GM12878 (cell line): ENCODE measurements around the gene PLEKHF1. TPM values are rescaled to one million over a fixed set of nuclear protein-coding genes. Genes with fewer than 3 reads are reported as not detected.

Experiments
- BHLHE40 ChIP-seq, 2 experiments: fragments of 450-650 bp in 1 of 2; IDR thresholded peaks; 2 replicates each; pipeline ENCODE4 v1.6.1; 2011 to 2017; ENCODE audit warnings: low read depth in 2 of 2, borderline replicate concordance in 1 of 2, improper control_type of control experiment in 1 of 2, low read length in 1 of 2, mild to moderate bottlenecking in 1 of 2
- CBFB ChIP-seq: IDR thresholded peaks from 2 replicates; pipeline ENCODE4 v1.6.1; 2016; ENCODE audit warnings: antibody characterized with exemption, low read depth
- EED ChIP-seq: sonication (generic); IDR thresholded peaks from 2 replicates; pipeline ENCODE4 v1.6.1; 2016; ENCODE audit warnings: antibody characterized with exemption, low read depth
- ETV6 ChIP-seq, 2 experiments: fragments of 450-650 bp in 1 of 2; IDR thresholded peaks in 1 of 2; conservative IDR thresholded peaks in 1 of 2; 2 replicates each; pipeline ENCODE4 v1.6.1; 2014; ENCODE audit warnings: antibody characterized with exemption in 1 of 2, borderline replicate concordance in 1 of 2, low read depth in 1 of 2, mild to moderate bottlenecking in 1 of 2, moderate library complexity in 1 of 2
- GABPA ChIP-seq: IDR thresholded peaks from 2 replicates; pipeline ENCODE4 v1.6.1; 2014; ENCODE audit warnings: antibody characterized with exemption, low read depth, mild to moderate bottlenecking, inconsistent platforms
- HDGF ChIP-seq: fragments of 450-650 bp; IDR thresholded peaks from 2 replicates; pipeline ENCODE4 v1.6.1; 2016; ENCODE audit warnings: antibody characterized with exemption
- IKZF1 ChIP-seq: fragments of 450-650 bp; conservative IDR thresholded peaks from 2 replicates; pipeline ENCODE4 v1.6.1; 2017; ENCODE audit warnings: antibody characterized with exemption, mild to moderate bottlenecking
- IKZF2 ChIP-seq, 2 experiments: fragments of 450-650 bp; IDR thresholded peaks; 2 replicates each; pipeline ENCODE4 v1.6.1; 2017; ENCODE audit warnings: mild to moderate bottlenecking in 2 of 2, moderate library complexity in 2 of 2
- MEF2B ChIP-seq: fragments of 450-650 bp; IDR thresholded peaks from 2 replicates; pipeline ENCODE4 v1.6.1; 2018; ENCODE audit warnings: mild to moderate bottlenecking, moderate library complexity; ENCODE audit not compliant: partially characterized antibody, poor library complexity, severe bottlenecking
- NBN ChIP-seq: fragments of 450-650 bp; IDR thresholded peaks from 2 replicates; pipeline ENCODE4 v1.6.1; 2016
- NR2C2 ChIP-seq: IDR thresholded peaks from 2 replicates; pipeline ENCODE4 v1.6.1; 2011; ENCODE audit warnings: borderline replicate concordance, low read depth; ENCODE audit not compliant: control insufficient read depth, insufficient read length
- POLR2A ChIP-seq: IDR thresholded peaks from 2 replicates; pipeline ENCODE4 v1.6.1; 2011; ENCODE audit warnings: low read depth, mild to moderate bottlenecking, low read length
- SPI1 ChIP-seq: IDR thresholded peaks from 2 replicates; pipeline ENCODE4 v1.6.1; 2011; ENCODE audit warnings: low read depth, mild to moderate bottlenecking, low read length, moderate library complexity, borderline replicate concordance; ENCODE audit not compliant: insufficient read depth
- STAT3 ChIP-seq: IDR thresholded peaks from 2 replicates; pipeline ENCODE4 v1.6.1; 2011; ENCODE audit warnings: low read depth, low read length, improper control_type of control experiment
- TAF1 ChIP-seq: IDR thresholded peaks from 2 replicates; pipeline ENCODE4 v1.6.1; 2011; ENCODE audit warnings: mild to moderate bottlenecking, low read depth, low read length, borderline replicate concordance
- polyA plus RNA-seq, 11 experiments: library from polyadenylated mRNA; depleted of rRNA in 4 of 11; unstranded in 6 of 11; stranded (reverse) in 5 of 11; fragments of >200 nt; fragmentation: Nextera tagmentation in 4 of 11; fragmentation: Illumina TruSeq in 1 of 11; extraction: Ambion mirVana in 4 of 11; extraction: Trizol in 1 of 11; gene quantifications; 1 replicate in 1 of 11; 2 replicates in 10 of 11; pipeline versions ENCODE4 v1.2.1 to v1.2.3, GENCODE V29; 2011 to 2016; ENCODE audit warnings: inconsistent platforms in 2 of 11, missing spikeins in 2 of 11, low read depth in 1 of 11
- total RNA-seq, 4 experiments: library from RNA; depleted of rRNA in 3 of 4; stranded (reverse); fragments of >200 nt in 3 of 4; fragmentation: Illumina TruSeq in 1 of 4; extraction: Trizol in 1 of 4; gene quantifications; 2 replicates each; pipeline versions ENCODE4 v1.2.1 to v1.2.3, GENCODE V29; 2013 to 2021
- TF ChIP-seq, protein P1 (sequence below): IDR thresholded peaks from 2 replicates; pipeline ENCODE4 v1.6.1; 2012; ENCODE audit warnings: low read depth, low read length, improper control_type of control experiment
- TF ChIP-seq, protein P2 (sequence below): fragments of 450-650 bp; IDR thresholded peaks from 2 replicates; pipeline ENCODE4 v1.6.1; 2016; ENCODE audit warnings: mild to moderate bottlenecking
- TF ChIP-seq, protein P3 (sequence below): IDR thresholded peaks from 2 replicates; pipeline ENCODE4 v1.6.1; 2011; ENCODE audit warnings: low read depth, low read length, improper control_type of control experiment, borderline replicate concordance
- TF ChIP-seq, protein P4 (sequence below): fragments of 450-650 bp; IDR thresholded peaks from 2 replicates; pipeline ENCODE4 v1.6.1; 2017; ENCODE audit warnings: mild to moderate bottlenecking, moderate library complexity

The PLEKHF1 gene
- total and polyA plus RNA-seq, 10 of the 15 experiments (the other 5 are each of a cell fraction or from before 2014, with no cell fraction given): 0.10 to 20.3 (median 15.3) TPM

DNA sequence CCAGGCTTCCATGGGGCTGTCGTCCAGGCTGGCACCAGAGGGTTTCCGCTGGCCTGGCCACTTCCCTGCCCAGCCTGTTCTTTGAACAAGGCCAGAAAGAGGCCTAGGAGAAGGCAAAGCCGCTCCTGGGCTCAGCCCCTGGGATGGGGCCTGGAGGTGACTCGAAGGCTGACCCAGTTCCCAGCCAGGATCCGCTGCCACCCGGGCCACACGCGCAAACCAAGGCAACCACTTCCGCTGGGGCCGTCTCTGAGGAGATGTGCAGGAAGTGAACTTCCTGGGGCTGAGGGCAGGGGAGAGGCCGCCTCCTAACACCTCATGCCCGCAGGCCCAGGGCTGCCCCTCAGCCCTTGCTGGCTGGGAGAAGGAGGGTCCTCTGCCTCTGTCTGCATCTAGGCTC, 15.2 kb downstream of the PLEKHF1 start (continued):
- TF ChIP-seq, protein P1, sequence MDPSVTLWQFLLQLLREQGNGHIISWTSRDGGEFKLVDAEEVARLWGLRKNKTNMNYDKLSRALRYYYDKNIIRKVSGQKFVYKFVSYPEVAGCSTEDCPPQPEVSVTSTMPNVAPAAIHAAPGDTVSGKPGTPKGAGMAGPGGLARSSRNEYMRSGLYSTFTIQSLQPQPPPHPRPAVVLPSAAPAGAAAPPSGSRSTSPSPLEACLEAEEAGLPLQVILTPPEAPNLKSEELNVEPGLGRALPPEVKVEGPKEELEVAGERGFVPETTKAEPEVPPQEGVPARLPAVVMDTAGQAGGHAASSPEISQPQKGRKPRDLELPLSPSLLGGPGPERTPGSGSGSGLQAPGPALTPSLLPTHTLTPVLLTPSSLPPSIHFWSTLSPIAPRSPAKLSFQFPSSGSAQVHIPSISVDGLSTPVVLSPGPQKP: 0 out of 2 replicates have a peak, but pooled peaks have one; percentile 27
- TF ChIP-seq IKZF1 (peak; percentile 85), IKZF2 (IDR thresholded peaks at IDR 0.05) (peak; percentile 64), GABPA (peak; percentile 69), STAT3 (no peak), TAF1 (peak; percentile 50; the same call in 1 of the 2 replicates), MEF2B (peak; percentile 28), CBFB (peak; percentile 52; the same call in 1 of the 2 replicates), SPI1 (peak; percentile 36), EED (peak; percentile 77), HDGF (peak; percentile 75; the same call in 1 of the 2 replicates), ETV6 (conservative IDR thresholded peaks at IDR 0.05 in 1 of 2, IDR thresholded peaks at IDR 0.05 in 1 of 2; ENCODE audit: borderline replicate concordance in 1 of 2, low read depth in 1 of 2) (peak in 1 of 2 experiments; percentile 80; a peak in 2 of 4 replicates), NBN (0 out of 2 replicates have a peak, but pooled peaks have one; percentile 21), NR2C2 (no peak), BHLHE40 (IDR thresholded peaks at IDR 0.05; ENCODE audit: borderline replicate concordance in 1 of 2, low read depth in 2 of 2, low read length in 1 of 2) (peak; percentile 33 to 52; a peak in 3 of 4 replicates), POLR2A (peak; percentile 72)
- TF ChIP-seq, protein P2, sequence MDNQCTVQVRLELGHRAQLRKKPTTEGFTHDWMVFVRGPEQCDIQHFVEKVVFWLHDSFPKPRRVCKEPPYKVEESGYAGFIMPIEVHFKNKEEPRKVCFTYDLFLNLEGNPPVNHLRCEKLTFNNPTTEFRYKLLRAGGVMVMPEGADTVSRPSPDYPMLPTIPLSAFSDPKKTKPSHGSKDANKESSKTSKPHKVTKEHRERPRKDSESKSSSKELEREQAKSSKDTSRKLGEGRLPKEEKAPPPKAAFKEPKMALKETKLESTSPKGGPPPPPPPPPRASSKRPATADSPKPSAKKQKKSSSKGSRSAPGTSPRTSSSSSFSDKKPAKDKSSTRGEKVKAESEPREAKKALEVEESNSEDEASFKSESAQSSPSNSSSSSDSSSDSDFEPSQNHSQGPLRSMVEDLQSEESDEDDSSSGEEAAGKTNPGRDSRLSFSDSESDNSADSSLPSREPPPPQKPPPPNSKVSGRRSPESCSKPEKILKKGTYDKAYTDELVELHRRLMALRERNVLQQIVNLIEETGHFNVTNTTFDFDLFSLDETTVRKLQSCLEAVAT: 0 out of 2 replicates have a peak, but pooled peaks have one; percentile 44
- TF ChIP-seq, protein P3, sequence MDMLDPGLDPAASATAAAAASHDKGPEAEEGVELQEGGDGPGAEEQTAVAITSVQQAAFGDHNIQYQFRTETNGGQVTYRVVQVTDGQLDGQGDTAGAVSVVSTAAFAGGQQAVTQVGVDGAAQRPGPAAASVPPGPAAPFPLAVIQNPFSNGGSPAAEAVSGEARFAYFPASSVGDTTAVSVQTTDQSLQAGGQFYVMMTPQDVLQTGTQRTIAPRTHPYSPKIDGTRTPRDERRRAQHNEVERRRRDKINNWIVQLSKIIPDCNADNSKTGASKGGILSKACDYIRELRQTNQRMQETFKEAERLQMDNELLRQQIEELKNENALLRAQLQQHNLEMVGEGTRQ: no peak
- TF ChIP-seq, protein P4, sequence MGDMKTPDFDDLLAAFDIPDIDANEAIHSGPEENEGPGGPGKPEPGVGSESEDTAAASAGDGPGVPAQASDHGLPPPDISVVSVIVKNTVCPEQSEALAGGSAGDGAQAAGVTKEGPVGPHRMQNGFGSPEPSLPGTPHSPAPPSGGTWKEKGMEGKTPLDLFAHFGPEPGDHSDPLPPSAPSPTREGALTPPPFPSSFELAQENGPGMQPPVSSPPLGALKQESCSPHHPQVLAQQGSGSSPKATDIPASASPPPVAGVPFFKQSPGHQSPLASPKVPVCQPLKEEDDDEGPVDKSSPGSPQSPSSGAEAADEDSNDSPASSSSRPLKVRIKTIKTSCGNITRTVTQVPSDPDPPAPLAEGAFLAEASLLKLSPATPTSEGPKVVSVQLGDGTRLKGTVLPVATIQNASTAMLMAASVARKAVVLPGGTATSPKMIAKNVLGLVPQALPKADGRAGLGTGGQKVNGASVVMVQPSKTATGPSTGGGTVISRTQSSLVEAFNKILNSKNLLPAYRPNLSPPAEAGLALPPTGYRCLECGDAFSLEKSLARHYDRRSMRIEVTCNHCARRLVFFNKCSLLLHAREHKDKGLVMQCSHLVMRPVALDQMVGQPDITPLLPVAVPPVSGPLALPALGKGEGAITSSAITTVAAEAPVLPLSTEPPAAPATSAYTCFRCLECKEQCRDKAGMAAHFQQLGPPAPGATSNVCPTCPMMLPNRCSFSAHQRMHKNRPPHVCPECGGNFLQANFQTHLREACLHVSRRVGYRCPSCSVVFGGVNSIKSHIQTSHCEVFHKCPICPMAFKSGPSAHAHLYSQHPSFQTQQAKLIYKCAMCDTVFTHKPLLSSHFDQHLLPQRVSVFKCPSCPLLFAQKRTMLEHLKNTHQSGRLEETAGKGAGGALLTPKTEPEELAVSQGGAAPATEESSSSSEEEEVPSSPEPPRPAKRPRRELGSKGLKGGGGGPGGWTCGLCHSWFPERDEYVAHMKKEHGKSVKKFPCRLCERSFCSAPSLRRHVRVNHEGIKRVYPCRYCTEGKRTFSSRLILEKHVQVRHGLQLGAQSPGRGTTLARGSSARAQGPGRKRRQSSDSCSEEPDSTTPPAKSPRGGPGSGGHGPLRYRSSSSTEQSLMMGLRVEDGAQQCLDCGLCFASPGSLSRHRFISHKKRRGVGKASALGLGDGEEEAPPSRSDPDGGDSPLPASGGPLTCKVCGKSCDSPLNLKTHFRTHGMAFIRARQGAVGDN: peak; percentile 98
